GM20431 (cell line): Measurements from ENCODE around the gene SNX30.

Experiments used
- in situ Hi-C: fragments of 300-500 bp; cut with MseI, MboI; formaldehyde crosslinking; loops from one replicate; pipeline ENCODE4 v1.15.0; 2020; ENCODE audit warnings: low sequenced_read_pairs; ENCODE audit not compliant: unreplicated experiment

SNX30 gene

DNA sequence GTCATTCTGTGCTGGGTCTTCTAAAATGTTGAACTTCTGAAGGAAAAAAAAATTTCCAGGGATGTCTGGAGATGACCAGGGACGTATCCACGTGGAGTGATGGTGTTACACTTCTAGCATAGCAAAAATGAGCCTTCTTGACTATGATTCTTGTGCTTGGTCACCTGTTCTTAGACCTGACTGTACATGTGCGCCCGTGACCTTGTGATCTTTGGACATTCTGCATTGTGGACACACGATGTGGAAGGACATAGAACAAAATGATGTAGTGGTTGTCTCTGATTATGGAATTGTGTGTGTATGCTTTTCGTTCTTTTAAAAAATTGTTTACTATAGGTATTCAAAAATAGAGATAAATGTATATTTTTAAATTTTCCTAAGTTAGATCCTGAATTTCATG, 61.0 kb downstream of the SNX30 start:
- in situ Hi-C loops = no loop called here

DNA sequence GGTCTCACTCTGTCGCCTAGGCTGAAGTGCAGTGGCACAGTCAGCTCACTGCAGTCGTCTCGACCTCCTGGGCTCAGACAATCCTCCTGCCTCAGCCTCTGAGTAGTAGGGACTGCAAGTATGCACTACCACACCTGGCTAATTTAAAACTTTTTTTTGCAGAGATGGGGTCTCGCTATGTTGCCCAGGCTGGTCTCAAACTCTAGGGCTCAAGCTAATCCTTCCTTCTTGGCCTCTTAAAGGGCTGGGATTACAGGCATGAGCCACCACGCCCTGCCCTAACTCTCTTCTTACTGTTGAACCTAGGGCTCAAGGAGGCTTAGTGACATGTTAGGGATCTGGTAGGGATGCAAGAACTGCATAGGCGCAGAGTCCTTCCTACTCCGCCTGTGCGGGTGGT, 65.3 kb downstream of the SNX30 start:
- in situ Hi-C loops = no loop called here

DNA sequence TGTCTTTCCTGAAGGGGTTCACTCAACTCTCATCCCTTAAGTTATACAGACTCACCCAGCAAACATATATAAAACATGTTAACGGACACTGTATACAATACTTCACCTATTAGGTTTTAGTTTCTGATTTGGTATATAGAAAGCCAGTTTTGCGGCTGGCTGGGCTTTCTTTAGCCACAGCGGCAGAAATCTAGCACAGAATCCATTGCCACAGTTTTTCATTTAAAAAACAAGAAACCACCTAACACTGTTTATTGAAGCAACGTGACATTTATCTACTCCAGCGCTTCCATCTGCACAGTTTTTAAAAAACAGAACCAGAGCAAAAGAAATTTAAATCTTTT, 67.3 kb downstream of the SNX30 start:
- in situ Hi-C loops = no loop called here

DNA sequence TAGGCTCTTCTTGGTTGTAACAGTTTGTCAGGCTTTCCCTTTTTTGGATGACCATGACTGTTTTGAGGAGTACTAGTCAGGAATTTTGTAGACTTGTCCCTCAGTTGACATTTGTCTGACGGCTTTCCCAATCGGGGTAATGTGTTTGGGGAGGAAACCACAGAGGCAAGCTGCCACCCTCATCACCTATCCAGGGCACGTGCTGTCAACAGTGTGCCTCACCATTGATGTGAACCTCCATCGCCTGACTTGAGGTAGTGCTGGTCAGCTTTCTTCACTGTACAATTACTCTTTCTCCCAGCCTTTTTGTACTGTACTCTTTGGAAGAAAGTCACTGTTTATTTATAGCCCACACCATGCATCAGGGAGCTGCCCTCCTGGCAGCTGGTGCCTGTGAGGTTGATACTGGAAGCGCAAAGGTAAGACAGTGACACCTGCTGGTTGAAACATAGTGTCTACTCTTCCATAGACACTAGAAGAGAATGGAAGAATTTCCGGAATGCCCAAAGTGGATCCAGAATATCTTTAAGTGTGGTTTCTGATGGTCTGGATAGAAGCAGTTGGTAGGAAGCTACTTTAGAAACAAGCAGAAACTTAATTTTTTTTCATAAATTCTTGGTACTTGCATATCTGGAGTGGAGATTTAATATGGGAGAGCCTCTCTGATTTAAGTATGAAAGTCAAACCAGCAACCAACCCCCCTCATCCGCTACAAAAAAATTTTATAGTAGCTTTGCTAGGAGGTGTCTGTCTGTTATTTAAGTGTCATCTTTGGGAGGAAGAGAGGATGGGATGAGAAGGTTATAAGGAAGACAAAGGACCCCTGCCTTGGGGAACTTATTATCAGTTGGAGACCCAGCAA, 69.3 kb downstream of the SNX30 start:
- in situ Hi-C loops = no loop called here

DNA sequence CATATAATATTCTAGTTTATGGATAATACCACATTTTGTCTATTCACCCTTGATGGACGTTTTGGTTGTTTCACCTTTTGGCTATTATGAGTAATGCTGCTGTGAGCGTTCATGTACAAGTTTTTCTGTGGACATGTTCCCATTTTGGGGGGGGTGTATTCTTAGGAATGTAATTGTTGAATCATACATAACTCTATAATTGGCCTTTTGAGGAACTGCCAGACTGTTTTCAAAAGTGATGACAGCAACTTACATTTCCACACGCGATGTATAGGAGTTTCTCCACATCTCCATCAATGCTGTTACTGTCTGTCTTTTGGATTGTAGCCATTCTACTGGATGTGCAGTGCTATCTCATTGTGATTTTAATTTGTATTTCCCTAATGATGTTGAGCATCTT, 70.3 kb downstream of the SNX30 start:
- in situ Hi-C loops = no loop called here

DNA sequence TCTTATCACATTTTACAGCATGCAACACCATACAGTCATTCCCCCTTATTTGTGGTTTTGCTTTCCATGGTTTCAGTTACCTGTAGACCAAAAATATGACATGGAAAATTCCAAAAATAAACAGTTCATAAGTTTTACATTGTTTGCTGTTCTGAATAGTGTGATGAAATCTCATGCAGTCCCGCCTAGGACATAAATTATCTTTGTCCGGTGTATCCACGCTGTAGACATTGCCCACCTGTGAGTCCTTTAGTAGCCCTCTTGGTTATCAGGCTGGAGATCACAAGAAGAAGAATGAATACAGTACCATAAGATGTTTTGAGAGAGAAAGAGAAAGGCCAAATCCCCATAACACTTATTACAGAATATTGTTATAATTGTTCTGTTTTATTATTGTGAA, 72.1 kb downstream of the SNX30 start:
- in situ Hi-C loops = no loop called here

DNA sequence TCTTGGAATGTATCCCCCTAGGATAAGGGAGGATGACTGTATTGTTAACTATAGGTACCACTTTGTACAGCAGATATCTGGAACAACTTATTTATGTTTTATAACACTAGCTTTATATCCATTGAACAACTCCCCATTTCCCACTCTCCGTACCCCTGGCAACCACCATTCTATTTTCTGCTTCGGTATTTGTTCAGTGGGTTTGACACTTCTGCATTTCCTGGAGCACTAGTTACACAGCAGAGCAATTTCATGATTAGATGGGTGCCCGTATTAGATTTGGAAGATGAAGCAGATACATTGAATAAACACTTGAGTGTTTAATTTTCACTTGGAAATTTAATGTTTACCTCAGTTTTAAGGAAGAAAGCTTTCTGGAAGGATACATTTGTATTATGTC, 72.7 kb downstream of the SNX30 start:
- in situ Hi-C loops = no loop called here

DNA sequence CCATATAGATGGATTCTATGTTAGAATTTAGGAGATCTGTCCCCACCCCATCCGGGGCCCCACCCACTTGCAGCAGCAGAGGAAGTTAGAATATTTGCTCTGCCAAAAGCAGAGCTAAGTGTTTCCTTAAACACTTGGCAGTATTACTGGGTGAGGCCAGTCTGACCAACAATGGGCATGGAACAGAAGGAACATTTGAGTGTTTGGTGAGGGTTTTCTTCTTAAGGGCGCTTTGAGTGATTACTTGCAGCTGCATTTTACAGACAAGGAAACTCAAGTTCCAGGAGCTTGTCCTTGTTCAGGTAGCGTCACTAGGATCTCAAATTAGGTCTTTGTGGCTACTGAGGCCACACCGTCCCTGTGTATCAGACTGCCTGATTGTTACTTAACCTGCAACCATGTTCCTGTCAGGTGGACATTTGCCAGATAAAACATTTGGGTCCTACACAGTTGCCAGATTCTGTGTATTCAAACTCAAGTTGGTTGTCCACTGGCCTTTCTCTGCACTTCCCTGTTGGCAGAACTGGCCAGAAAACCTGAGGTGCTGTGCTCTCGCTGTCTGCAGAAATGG, 80.8 kb downstream of the SNX30 start:
- in situ Hi-C loops = no loop called here

DNA sequence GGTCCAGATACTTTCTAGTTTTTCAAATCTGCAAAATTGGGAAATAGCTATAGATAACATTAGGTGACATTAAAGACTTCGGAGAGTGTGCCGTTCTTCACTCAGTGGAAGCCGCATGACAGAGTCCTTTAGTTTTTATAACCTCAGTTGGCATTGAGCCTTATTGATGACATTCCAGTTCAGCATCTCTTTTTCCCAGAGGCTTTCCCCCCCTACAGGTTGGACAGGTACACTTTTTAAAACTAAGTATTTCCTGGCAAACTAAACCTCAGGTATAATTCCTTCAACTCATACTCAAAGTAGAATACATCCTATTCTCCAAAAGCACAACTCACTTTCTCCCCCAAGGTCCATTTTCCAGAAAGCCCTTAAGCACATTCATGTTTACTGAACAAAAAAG, 81.4 kb downstream of the SNX30 start:
- in situ Hi-C loops = no loop called here

DNA sequence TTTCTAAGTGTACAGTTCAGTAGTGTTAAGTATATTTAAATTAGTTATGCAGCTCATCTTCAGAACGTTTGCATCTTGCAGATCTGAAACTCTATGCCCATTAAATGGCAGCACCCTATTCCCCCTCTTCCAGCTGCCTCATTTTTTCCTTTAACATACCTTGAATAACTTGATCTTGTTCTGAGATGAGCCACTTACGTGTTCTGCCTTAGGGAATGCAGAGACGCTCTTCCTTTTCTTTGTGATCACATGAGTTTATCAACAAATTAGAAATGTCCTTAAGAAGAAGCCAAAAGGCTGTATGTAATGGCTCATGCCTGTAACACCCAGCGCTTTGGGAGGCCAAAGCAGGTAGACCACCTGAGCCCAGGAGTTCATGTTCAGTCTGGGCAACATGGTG, 82.5 kb downstream of the SNX30 start:
- in situ Hi-C loops = no loop called here

DNA sequence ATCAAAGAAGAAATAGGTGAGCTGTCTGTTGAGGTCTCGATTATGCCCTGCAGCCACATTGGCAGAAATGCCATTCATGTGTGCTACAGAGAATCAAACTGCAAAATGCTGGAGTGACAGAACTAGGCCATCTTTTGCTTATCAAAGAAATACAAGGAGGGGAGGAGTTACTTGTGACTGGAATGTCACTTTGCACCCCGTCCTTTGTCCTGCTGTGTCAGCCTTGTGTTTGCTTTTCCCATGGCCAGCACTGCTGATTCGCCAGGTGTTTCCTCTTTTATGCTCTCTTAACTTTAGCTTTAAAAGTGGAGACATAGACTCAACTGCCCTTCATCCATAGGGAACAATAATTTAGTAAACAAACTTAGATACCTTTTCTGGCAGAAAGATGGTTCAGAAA, 85.8 kb downstream of the SNX30 start:
- in situ Hi-C loops = no loop called here

DNA sequence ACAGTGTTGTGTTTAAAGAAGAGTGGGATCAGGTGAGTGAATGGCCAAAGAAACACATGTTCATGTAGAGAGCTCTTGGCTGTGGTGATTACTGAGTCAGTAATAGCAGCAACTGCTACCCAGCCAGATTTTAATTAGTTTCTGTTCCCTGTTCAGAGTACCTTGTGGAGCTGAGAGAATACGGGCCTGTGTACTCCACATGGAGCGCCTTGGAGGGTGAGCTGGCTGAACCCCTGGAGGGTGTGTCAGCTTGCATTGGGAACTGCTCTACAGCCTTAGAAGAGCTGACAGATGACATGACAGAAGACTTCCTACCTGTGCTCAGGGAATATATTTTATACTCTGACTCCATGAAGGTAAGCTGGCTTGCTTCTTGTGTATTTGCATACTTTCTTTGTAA, 87.8 kb downstream of the SNX30 start:
- in situ Hi-C loops = no loop called here

DNA sequence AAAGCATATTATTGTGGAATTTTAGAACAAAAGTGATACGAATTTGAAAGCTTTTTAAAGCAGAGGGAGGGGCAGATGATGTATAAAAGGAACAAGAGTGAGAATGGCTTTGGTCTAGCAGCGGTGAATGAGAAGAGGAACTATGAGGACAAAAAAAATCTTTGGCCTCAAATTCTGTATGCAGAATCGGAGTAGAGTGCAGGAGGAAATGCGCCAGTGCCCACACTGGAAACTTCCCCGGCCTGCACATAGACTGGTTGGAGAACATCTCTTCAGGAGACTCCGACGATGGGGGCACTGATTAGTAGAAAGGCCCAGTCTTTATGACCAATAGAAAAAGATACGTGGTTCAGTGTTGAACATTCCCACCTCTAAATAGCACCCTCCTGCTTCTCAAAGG, 88.8 kb downstream of the SNX30 start:
- in situ Hi-C loops = no loop called here

DNA sequence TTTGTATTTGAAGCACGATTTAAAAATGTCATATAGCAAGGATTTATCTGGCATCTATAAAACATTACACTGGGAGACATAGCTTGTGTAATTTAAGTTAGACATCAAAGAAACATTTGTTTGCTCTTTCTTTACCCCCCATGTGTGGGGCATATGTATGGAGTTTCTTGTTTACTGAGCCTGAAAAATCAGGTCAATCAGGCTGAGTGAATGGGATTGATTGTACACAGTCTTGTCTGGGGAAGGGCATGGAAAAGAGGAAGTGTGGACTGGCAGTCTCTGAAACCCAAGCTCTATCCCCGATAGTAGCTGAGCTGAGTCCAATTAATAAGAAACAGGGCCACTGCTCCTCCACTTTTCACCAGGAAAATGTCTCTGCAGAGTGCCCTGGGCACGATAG, 90.7 kb downstream of the SNX30 start:
- in situ Hi-C loops = no loop called here

DNA sequence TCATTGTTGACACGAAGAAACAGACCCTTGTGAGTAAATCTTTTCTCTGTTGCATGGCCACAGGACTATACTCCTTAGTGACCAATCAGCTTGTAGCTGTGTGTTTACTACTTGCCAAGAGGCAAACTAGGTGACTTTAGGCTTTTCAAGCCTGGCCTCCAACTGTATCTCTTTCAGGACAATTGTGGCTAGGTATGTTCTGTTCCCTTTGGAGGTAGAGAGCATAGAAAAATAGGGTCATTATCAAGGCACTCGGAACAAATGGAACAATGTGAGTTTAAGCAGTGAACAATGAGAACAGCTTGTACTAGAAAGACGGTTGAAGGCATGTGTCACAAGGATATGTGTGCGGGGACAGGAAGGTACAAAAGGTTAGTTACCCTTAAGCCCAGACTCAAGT, 92.0 kb downstream of the SNX30 start:
- in situ Hi-C loops = no loop called here

DNA sequence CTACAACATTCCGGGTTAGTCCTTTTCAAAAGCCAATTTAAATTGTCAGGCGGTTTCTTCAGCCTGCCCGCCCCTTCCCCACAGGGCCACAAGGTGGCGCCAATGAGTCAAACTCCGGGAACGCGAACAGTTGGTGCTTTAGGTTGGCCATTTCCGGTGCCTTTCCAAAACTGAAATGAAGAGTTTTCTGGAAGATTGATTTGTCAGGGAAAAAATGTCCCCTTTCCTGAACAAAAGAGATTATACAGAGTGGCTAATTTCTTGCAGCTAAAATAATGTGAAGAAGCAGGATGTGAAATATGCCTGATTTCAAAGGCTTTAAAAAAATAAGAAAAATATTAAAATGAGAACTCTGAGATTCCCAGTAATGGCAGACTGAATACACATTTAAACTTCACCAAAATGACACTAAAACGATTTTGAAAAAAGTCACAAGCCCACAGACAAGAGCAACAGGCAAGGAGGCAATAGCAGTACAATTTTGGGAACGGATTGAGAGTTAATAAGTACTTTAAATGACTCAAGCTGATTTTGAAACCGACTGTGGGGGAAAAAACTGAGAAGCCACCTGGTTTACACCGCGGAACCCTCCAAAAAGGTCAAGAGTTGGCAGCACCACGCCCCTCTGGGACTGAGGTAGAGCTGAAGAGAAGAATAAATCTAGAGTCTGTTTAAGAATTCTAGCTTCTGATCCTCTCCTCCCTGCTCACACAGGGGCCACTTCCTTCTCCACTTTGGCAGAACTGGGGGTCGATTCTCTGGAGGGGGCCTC, 94.4 kb downstream of the SNX30 start:
- in situ Hi-C loops = no loop called here

DNA sequence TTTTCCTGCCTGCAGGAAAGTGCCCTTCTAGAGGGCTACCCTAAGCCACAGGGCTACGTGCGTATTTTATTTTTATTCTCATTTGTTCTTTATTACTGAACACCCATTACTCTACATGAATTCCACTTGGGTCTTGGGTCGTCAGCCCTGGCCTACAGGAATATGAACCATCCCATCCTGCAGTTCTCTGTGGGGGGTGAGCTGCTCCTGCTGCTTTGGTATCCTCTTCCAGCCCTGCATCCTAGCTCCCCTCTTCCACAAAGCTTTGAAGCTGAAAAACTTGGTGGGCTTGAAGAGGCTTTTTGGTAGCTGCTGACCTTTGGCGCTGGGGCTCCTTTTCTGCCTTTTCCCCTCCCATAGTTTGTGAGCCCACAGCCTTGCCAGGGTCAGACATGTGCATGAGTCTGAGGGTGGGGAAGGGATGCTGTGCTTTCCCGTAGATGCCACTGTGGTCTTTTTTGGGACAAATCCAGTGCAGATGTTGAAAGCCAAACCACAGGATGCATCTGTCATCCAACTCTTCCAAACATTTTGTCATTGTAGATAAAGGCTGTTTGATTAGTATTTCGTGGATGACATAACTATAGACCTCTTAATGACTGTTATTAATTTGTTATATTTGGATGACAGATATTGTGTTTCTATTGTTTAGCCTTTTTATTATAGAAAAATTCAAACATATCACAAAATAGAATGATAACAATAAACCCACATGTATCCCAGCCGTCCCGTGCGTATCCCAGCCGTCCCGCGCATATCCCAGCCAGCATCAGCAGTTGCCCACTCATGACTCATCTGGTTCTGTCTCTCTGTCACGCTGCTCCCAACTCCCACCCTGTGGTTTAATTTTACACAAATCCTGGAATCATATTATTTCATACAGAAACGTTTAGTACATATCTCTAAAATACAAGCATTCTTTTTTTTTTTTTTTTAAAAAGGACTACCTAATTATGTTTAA, 96.2 kb downstream of the SNX30 start:
- in situ Hi-C loops = no loop called here

DNA sequence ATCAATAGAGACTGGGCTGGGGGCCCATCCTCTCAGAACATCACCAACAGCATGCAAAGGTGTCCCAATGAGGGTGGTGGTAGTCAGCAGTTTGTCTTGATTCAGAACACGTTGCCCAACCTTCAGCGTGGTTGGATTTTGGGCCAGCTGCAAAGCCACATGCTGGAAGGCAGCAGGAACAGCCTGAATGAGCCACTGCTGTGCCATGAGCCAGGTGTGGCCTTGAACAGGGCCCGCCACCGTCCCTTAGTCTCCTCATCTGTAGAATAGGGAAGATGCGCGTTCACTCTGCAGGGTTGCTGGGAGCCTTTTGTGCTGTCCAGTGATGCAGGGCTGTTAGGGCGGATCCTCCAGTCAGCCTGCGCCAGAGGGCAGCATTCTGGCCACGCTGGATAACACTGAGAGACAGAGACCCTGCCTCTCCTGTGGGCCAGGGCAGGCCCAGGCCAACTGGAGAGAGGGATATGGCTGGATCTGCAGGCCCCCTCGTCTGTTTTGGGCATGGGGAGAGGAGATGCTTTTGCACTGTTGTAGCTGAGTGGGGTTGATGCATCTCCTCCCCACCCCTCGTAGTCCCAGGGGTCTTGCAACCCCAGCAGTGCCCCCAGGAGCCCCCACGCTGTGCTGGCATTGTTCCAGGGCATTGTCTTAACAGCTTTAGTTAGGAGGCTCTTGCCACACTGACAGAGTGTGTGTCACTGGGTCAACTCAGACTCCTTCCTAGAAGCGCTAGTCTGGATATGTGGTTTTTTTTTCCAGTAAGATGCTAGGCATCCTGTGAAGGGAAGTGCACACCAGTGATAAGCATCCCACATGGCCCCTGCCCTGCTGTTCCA, 98.0 kb downstream of the SNX30 start:
- in situ Hi-C loops = no loop called here

DNA sequence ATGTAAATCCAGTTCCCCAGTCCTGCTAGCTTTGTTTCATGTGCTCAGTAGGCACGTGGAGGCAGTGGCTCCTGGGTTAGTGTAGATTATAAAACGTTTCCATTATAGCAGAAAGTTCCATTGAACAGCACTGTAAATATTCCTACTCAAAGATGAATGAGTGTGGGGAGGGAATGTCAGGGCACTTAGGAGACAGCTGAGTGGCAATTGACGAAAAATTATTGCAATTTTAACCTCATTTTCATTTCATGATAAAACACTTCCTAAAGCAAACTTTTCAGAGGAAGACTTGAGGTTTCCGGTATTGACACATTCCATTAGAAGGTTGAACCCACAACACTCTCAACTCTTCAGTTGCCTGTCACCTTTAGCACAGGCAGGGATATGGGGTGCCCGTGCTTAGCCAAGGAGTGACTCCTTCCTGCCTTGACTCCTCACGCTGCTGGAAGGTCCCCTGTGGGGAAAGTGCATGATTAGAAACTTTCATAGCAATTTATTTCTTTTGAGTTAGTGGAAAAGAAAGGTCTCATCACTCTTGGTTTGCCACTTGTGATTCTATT, 98.9 kb downstream of the SNX30 start:
- in situ Hi-C loops = no loop called here
